Measurements from ENCODE around the gene ACP4. TPM values are rescaled to one million over a fixed set of nuclear protein-coding genes. Genes with fewer than 3 reads are reported as not detected.

Gene ACP4
- total and polyA plus RNA-seq, 2 donors (not counting 1 experiment from before 2014, with no cell fraction given): not detected

GRCh38 chr19:50831026-50831396, 40.8 kb downstream of the ACP4 start:
- intact Hi-C loops (cut with micrococcal nuclease): no loop called here

DNA sequence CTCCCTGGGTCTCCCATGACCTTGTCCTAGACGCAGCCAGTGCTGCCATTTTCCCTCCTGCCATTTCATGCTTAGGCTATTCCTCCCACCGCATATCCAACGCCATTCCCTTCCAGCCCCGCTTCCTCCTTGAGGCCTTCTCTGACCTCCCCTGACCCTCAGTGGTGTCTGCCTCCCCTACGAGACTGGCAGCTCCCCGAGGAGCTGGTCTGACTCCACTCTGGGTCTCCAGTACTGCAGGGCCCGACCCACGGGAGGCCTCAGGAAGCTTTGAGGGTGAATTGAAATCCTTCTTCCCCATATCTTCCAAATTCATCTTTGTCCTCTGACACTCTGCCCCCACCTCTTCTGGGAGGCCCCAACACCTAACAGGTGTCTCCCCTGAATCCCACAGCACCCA, 42.5 kb downstream of the ACP4 start:
- POLR2A ChIA-PET: no interaction called here
- DNase-seq (no peak), ATAC-seq (ENCODE audit: low read depth) (no peak)
- WGBS (ENCODE audit: insufficient coverage): 88% methylated on average over 8 of the region's 8 CpGs
- Histone ChIP-seq H3K9ac (ENCODE audit: low read length) (no peak overlapping the region), H3K4me2 (replicated peaks; ENCODE audit: low read depth, low read length, poor library complexity, severe bottlenecking) (no peak overlapping the region), H4K20me1 (ENCODE audit: control insufficient read depth, insufficient read depth, low read length, poor library complexity, severe bottlenecking) (no peaks in the 10 kb centered on the region), H2AFZ (ENCODE audit: insufficient read depth, low read depth, low read length, poor library complexity, severe bottlenecking) (no peak overlapping the region), H3K9me3 (ENCODE audit: control extremely low read depth in 1 of 3, control insufficient read depth in 2 of 3, insufficient read depth in 1 of 3, low read length in 2 of 3) (peaks cover 0 to 5% (median 0%) of the 10 kb centered on the region in 3 donors), H3K27me3 (replicated peaks in 1 of 4; ENCODE audit: control extremely low read depth in 1 of 4, control insufficient read depth in 3 of 4, insufficient read depth in 4 of 4, low read length in 3 of 4) (peaks cover 0 to 48% (median 2%) of the 10 kb centered on the region in 4 experiments), H3K36me3 (replicated peaks in 1 of 2; ENCODE audit: control extremely low read depth in 1 of 2, control insufficient read depth in 1 of 2, extremely low read depth in 1 of 2, insufficient read depth in 2 of 2, low read length in 1 of 2) (no peaks in the 10 kb centered on the region), H3K4me3 (ENCODE audit: control extremely low read depth in 1 of 5, extremely low read depth in 1 of 5, insufficient read depth in 1 of 5, low read depth in 2 of 5, low read length in 4 of 5) (no peak overlapping the region), H3K79me2 (ENCODE audit: control insufficient read depth, insufficient read depth, low read length) (no peaks in the 10 kb centered on the region), H3K27ac (ENCODE audit: low read length in 2 of 2) (no peak overlapping the region), H3K4me1 (ENCODE audit: control insufficient read depth in 2 of 2, insufficient read depth in 2 of 2, low read length in 2 of 2) (peaks cover 11 to 14% of the 10 kb centered on the region in 2 donors)
- H3K27ac Mint-ChIP-seq: no peak overlapping the region
- H3K4me3 Mint-ChIP-seq: no peak overlapping the region
- H3K4me1 Mint-ChIP-seq: peaks cover 23% of the 10 kb centered on the region
- TF ChIP-seq CTCF (IDR thresholded peaks at IDR 0.05) (no peak), EZH2 (IDR thresholded peaks at IDR 0.05; ENCODE audit: borderline replicate concordance, insufficient read depth, low read depth, low read length, poor library complexity, severe bottlenecking) (no peak)
- intact Hi-C loops (cut with micrococcal nuclease): no loop called here
- peaks cover 48% of the 10 kb centered on the region for H3K27me3 Mint-ChIP-seq
- CTCF ChIA-PET: interaction anchor here (1.4 kb wide), 1 partner anchor 89 kb away, joined by 3 read pairs; no protein-coding TSS in a partner anchor
- no peaks in the 10 kb centered on the region for H3K9me3 Mint-ChIP-seq (ENCODE audit: insufficient read depth)

More at GRCh38 chr19:50831026-50831396, 40.8 kb downstream of the ACP4 start:
- H3K9me3 Mint-ChIP-seq (ENCODE audit: insufficient read depth): no peaks in the 10 kb centered on the region
- H3K27ac Mint-ChIP-seq: no peak overlapping the region
- peaks cover 0 to 2% (median 0%) of the 10 kb centered on the region in 3 donors for H3K9me3 ChIP-seq (ENCODE audit: control extremely low read depth in 1 of 3, control insufficient read depth in 2 of 3, insufficient read depth in 1 of 3, low read length in 2 of 3)
- no peak overlapping the region for H2AFZ ChIP-seq (ENCODE audit: insufficient read depth, low read depth, low read length, poor library complexity, severe bottlenecking)
- ChIA-PET CTCF (no interaction called here), POLR2A (no interaction called here)
- no peak overlapping the region for H3K4me2 ChIP-seq (replicated peaks; ENCODE audit: low read depth, low read length, poor library complexity, severe bottlenecking)
- no peak overlapping the region for H3K4me3 Mint-ChIP-seq
- ATAC-seq (ENCODE audit: low read depth) (no peak), DNase-seq (no peak)
- peaks cover 7% of the 10 kb centered on the region for H3K4me1 Mint-ChIP-seq
- H3K4me3 ChIP-seq (ENCODE audit: control extremely low read depth in 1 of 5, extremely low read depth in 1 of 5, insufficient read depth in 1 of 5, low read depth in 2 of 5, low read length in 4 of 5): no peak overlapping the region
- H3K9ac ChIP-seq (ENCODE audit: low read length): no peak overlapping the region
- H3K36me3 ChIP-seq (replicated peaks in 1 of 2; ENCODE audit: control extremely low read depth in 1 of 2, control insufficient read depth in 1 of 2, extremely low read depth in 1 of 2, insufficient read depth in 2 of 2, low read length in 1 of 2): no peaks in the 10 kb centered on the region
- H3K27me3 Mint-ChIP-seq: peaks cover 48% of the 10 kb centered on the region
- H3K27ac ChIP-seq (ENCODE audit: low read length in 2 of 2): no peak overlapping the region
- TF ChIP-seq CTCF (IDR thresholded peaks at IDR 0.05): no peak
- TF ChIP-seq EZH2 (IDR thresholded peaks at IDR 0.05; ENCODE audit: borderline replicate concordance, insufficient read depth, low read depth, low read length, poor library complexity, severe bottlenecking): no peak
- H4K20me1 ChIP-seq (ENCODE audit: control insufficient read depth, insufficient read depth, low read length, poor library complexity, severe bottlenecking): no peaks in the 10 kb centered on the region
- 80% methylated on average over 7 of the region's 7 CpGs for WGBS (ENCODE audit: insufficient coverage)
- H3K27me3 ChIP-seq (replicated peaks in 1 of 4; ENCODE audit: control extremely low read depth in 1 of 4, control insufficient read depth in 3 of 4, insufficient read depth in 4 of 4, low read length in 3 of 4): peaks cover 0 to 35% (median 0%) of the 10 kb centered on the region in 4 experiments
- H3K4me1 ChIP-seq (ENCODE audit: control insufficient read depth in 2 of 2, insufficient read depth in 2 of 2, low read length in 2 of 2): peaks cover 6 to 10% of the 10 kb centered on the region in 2 donors
- H3K79me2 ChIP-seq (ENCODE audit: control insufficient read depth, insufficient read depth, low read length): no peaks in the 10 kb centered on the region
